Stimulated activated CD8-positive, alpha-beta memory T cell treated with anti-CD3 and anti-CD28 coated beads, Interleukin-7, amount 100 ng/mL, for 24 hours (primary cell): ENCODE data around the gene RBM33.
"Not testable (repeated sequence)": the region's sequence is repeated elsewhere in the genome, so short reads cannot be mapped to it uniquely, and the experiment has no call there.

Source experiments
- DNase-seq: peaks from one replicate; pipeline ENCODE4 v3.0.0-alpha.2; 2020; ENCODE audit warnings: low read depth

Gene RBM33

GRCh38 chr7:155690655-155691054 lies 46.2 kb downstream of the RBM33 start:
- DNase-seq = not testable (repeated sequence)

GRCh38 chr7:155692317-155692716 lies 47.9 kb downstream of the RBM33 start:
- DNase-seq = no peak

- no peak for DNase-seq
Measured at GRCh38 chr7:155693826-155694225, 49.4 kb downstream of the RBM33 start.

- DNase-seq = no peak
Measured at GRCh38 chr7:155694851-155695250, 50.4 kb downstream of the RBM33 start.

- DNase-seq = no peak
Measured at GRCh38 chr7:155696747-155697146, 52.3 kb downstream of the RBM33 start.

GRCh38 chr7:155698633-155699032 lies 54.2 kb downstream of the RBM33 start:
- no peak for DNase-seq

- no peak for DNase-seq
Measured at GRCh38 chr7:155699180-155699579, 54.7 kb downstream of the RBM33 start.

GRCh38 chr7:155700847-155701246 lies 56.4 kb downstream of the RBM33 start:
- no peak for DNase-seq

GRCh38 chr7:155701972-155702544 lies 57.6 kb downstream of the RBM33 start:
- DNase-seq = no peak

GRCh38 chr7:155702616-155703015 lies 58.2 kb downstream of the RBM33 start:
- DNase-seq = no peak

GRCh38 chr7:155705623-155706360 lies 61.3 kb downstream of the RBM33 start:
- no peak for DNase-seq

- DNase-seq = no peak
Measured at GRCh38 chr7:155706376-155706775, 61.9 kb downstream of the RBM33 start.

- DNase-seq = no peak
Measured at GRCh38 chr7:155709453-155709852, 65.0 kb downstream of the RBM33 start.

- no peak for DNase-seq
Measured at GRCh38 chr7:155710031-155710430, 65.6 kb downstream of the RBM33 start.

- DNase-seq = no peak
Measured at GRCh38 chr7:155710530-155710929, 66.1 kb downstream of the RBM33 start.

GRCh38 chr7:155711081-155711480 lies 66.6 kb downstream of the RBM33 start:
- DNase-seq = no peak

GRCh38 chr7:155713384-155713783 lies 68.9 kb downstream of the RBM33 start:
- DNase-seq = no peak

GRCh38 chr7:155714702-155715101 lies 70.2 kb downstream of the RBM33 start:
- DNase-seq = no peak

- DNase-seq = no peak
Measured at GRCh38 chr7:155715111-155715805, 70.8 kb downstream of the RBM33 start.

GRCh38 chr7:155717010-155717744 lies 72.7 kb downstream of the RBM33 start:
- DNase-seq = no peak

GRCh38 chr7:155721056-155721455 lies 76.6 kb downstream of the RBM33 start:
- no peak for DNase-seq

- no peak for DNase-seq
Measured at GRCh38 chr7:155722118-155722517, 77.7 kb downstream of the RBM33 start.

GRCh38 chr7:155722936-155723335 lies 78.5 kb downstream of the RBM33 start:
- DNase-seq = no peak
